A549 (cell line): ENCODE results near the gene NDUFV2. TPM values are rescaled to one million over a fixed set of nuclear protein-coding genes. Genes with fewer than 3 reads are reported as not detected.

Experiments used
- ATAC-seq, 2 experiments: fragments of 200-7000 bp in 1 of 2; fragments of >200 bp in 1 of 2; cut with Nextera tagmentation in 1 of 2; cut with Tn5 transposase in 1 of 2; 3 replicates each; pipeline versions ENCODE4 v1.8.0 to v1.9.1; 2018 to 2020; ENCODE audit warnings: mild to moderate bottlenecking in 1 of 2, moderate library complexity in 1 of 2
- CTCF ChIA-PET: fragments of 300-600 bp; sonication (Branson Sonifier 250); formaldehyde crosslinking; extraction: SDS; loops from one replicate; lab custom pipeline; 2021; ENCODE audit warnings: antibody characterized with exemption, inconsistent platforms; lab: Yijun Ruan, JAX
- POLR2A ChIA-PET: fragments of 350-600 bp; formaldehyde crosslinking; extraction: SDS; loops from one replicate; lab custom pipeline; 2021; ENCODE audit warnings: antibody characterized with exemption, inconsistent platforms; lab: Yijun Ruan, JAX
- DNase-seq, 2 experiments: peaks; one replicate each; pipeline versions ENCODE4 v3.0.0 to v3.0.0-alpha.2; 2011 to 2016; ENCODE audit warnings: low read depth in 1 of 2, low spot score in 1 of 2
- FAIRE-seq: peaks from 2 replicates; lab custom pipeline; 2011; peaks lifted over from hg19 to GRCh38; lab: Jason Lieb, UNC
- H3K27ac ChIP-seq, 2 experiments: fragments of >200 bp; sonication (Bioruptor Twin); formaldehyde crosslinking; 3 replicates each; pipeline ENCODE4 v1.5.1; 2016 to 2017
- H3K4me1 ChIP-seq: fragments of >200 bp; sonication (Bioruptor Twin); formaldehyde crosslinking; 3 replicates; pipeline ENCODE4 v1.6.1; 2016
- H3K4me2 ChIP-seq: fragments of >200 bp; sonication (Bioruptor Twin); formaldehyde crosslinking; 3 replicates; pipeline ENCODE4 v1.6.1; 2016
- H3K4me3 ChIP-seq: fragments of >200 bp; sonication (Bioruptor Twin); formaldehyde crosslinking; 3 replicates; pipeline ENCODE4 v1.5.1; 2016
- H3K9me3 ChIP-seq: fragments of >200 bp; sonication (Bioruptor Twin); formaldehyde crosslinking; 3 replicates; pipeline ENCODE4 v1.6.1; 2016
- BHLHE40 ChIP-seq: IDR thresholded peaks from 2 replicates; pipeline ENCODE4 v1.6.1; 2012; ENCODE audit warnings: low read depth, low read length, inconsistent platforms
- CBX2 ChIP-seq: fragments of 200-600 bp; sonication (generic); IDR thresholded peaks from 2 replicates; pipeline ENCODE4 v1.6.1; 2016; ENCODE audit warnings: low read depth, mild to moderate bottlenecking, borderline replicate concordance
- CBX8 ChIP-seq: fragments of 200-600 bp; sonication (generic); IDR thresholded peaks from 2 replicates; pipeline ENCODE4 v1.6.1; 2016
- CHD4 ChIP-seq: fragments of 200-600 bp; sonication (generic); IDR thresholded peaks from 2 replicates; pipeline ENCODE4 v1.6.1; 2016; ENCODE audit warnings: antibody characterized with exemption, mild to moderate bottlenecking, borderline replicate concordance
- EHMT2 ChIP-seq: fragments of 200-600 bp; sonication (generic); IDR thresholded peaks from 2 replicates; pipeline ENCODE4 v1.6.1; 2016; ENCODE audit warnings: antibody characterized with exemption, low read depth, mild to moderate bottlenecking, moderate library complexity
- EP300 ChIP-seq, 2 experiments: fragments of >200 bp; sonication (Bioruptor Twin); formaldehyde crosslinking; IDR thresholded peaks; 2 replicates in 1 of 2; 3 replicates in 1 of 2; pipeline ENCODE4 v1.6.1; 2016 to 2017
- FOSB ChIP-seq: fragments of 250-450 bp; sonication (Bioruptor Pico); IDR thresholded peaks from 2 replicates; pipeline ENCODE4 v1.5.0; 2020; ENCODE audit warnings: mild to moderate bottlenecking, moderate library complexity
- FOSL2 ChIP-seq, 2 experiments: fragments of 450-650 bp in 1 of 2; fragments of >200 bp in 1 of 2; sonication (Bioruptor Twin) in 1 of 2; formaldehyde crosslinking; IDR thresholded peaks; 2 replicates each; pipeline versions ENCODE4 v1.5.0 to v1.6.1; 2016 to 2020; ENCODE audit warnings: mild to moderate bottlenecking in 1 of 2, moderate library complexity in 1 of 2
- FOXS1 ChIP-seq: fragments of 250-450 bp; sonication (Bioruptor Pico); IDR thresholded peaks from 2 replicates; pipeline ENCODE4 v1.5.0; 2020; ENCODE audit warnings: mild to moderate bottlenecking, moderate library complexity
- HES2 ChIP-seq: fragments of >200 bp; sonication (Bioruptor Twin); formaldehyde crosslinking; IDR thresholded peaks from 2 replicates; pipeline ENCODE4 v1.6.1; 2016
- HOXB5 ChIP-seq: fragments of 250-450 bp; sonication (Bioruptor Pico); IDR thresholded peaks from 2 replicates; pipeline ENCODE4 v1.5.0; 2020; ENCODE audit warnings: mild to moderate bottlenecking, moderate library complexity
- JUN ChIP-seq, 2 experiments: fragments of >200 bp; sonication (Bioruptor Twin); formaldehyde crosslinking; IDR thresholded peaks; 2 replicates in 1 of 2; 3 replicates in 1 of 2; pipeline ENCODE4 v1.6.1; 2016 to 2017
- JUNB ChIP-seq: fragments of >200 bp; sonication (Bioruptor Twin); formaldehyde crosslinking; IDR thresholded peaks from 2 replicates; pipeline ENCODE4 v1.6.1; 2016
- KDM5A ChIP-seq: fragments of 200-600 bp; sonication (generic); IDR thresholded peaks from 2 replicates; pipeline ENCODE4 v1.6.1; 2016; ENCODE audit warnings: antibody characterized with exemption, mild to moderate bottlenecking
- MAFK ChIP-seq: fragments of 450-650 bp; IDR thresholded peaks from 2 replicates; pipeline ENCODE4 v1.6.1; 2014; ENCODE audit not compliant: partially characterized antibody
- NR3C1 ChIP-seq: fragments of >200 bp; sonication (Bioruptor Twin); formaldehyde crosslinking; IDR thresholded peaks from 3 replicates; pipeline ENCODE4 v1.6.1; 2017
- PHF8 ChIP-seq: fragments of 200-600 bp; sonication (generic); IDR thresholded peaks from 2 replicates; pipeline ENCODE4 v1.6.1; 2016; ENCODE audit warnings: low read depth, mild to moderate bottlenecking, antibody characterized with exemption, moderate library complexity, borderline replicate concordance
- POLR2A ChIP-seq: IDR thresholded peaks from 2 replicates; pipeline ENCODE4 v1.6.1; 2012; ENCODE audit warnings: mild to moderate bottlenecking, low read length
- POLR2AphosphoS2 ChIP-seq: conservative IDR thresholded peaks from 2 replicates; pipeline ENCODE4 v1.6.1; 2012; ENCODE audit warnings: low read length, improper control_type of control experiment, inconsistent platforms
- RARB ChIP-seq: fragments of 250-450 bp; sonication (Bioruptor Pico); IDR thresholded peaks from 2 replicates; pipeline ENCODE4 v1.8.0; 2021; ENCODE audit warnings: mild to moderate bottlenecking, moderate library complexity
- RNF2 ChIP-seq: fragments of 200-600 bp; sonication (generic); IDR thresholded peaks from 2 replicates; pipeline ENCODE4 v1.6.1; 2016; ENCODE audit warnings: low read depth, mild to moderate bottlenecking, antibody characterized with exemption, moderate library complexity, borderline replicate concordance
- SREBF2 ChIP-seq: fragments of 450-650 bp; IDR thresholded peaks from 2 replicates; pipeline ENCODE4 v1.6.1; 2014; ENCODE audit warnings: mild to moderate bottlenecking, moderate library complexity
- WGBS: methylation state at CpG from one replicate; pipeline ENCODE4 v1.1.6; 2017; ENCODE audit errors: missing lambda C conversion rate; 5-methylcytosine and 5-hydroxymethylcytosine counted together
- polyA plus RNA-seq, 4 experiments: library from polyadenylated mRNA; depleted of rRNA in 3 of 4; stranded (reverse); fragments of >200 nt; fragmentation: RNase III in 1 of 4; extraction: RNeasy Plus Mini Kit Qiagen cat#74134 plus additional on column Dnase treatment in 1 of 4; gene quantifications; 2 replicates in 3 of 4; 3 replicates in 1 of 4; pipeline ENCODE4 v1.2.3, GENCODE V29; 2011 to 2017
- TF ChIP-seq, protein P1 (sequence below): IDR thresholded peaks from 2 replicates; pipeline ENCODE4 v1.6.1; 2012
- TF ChIP-seq, protein P2 (sequence below): fragments of 200-600 bp; sonication (generic); IDR thresholded peaks from 2 replicates; pipeline ENCODE4 v1.6.1; 2016; ENCODE audit warnings: antibody characterized with exemption, mild to moderate bottlenecking, moderate library complexity
- TF ChIP-seq, protein P3 (sequence below): fragments of 250-450 bp; sonication (Bioruptor Pico); IDR thresholded peaks from 2 replicates; pipeline ENCODE4 v1.5.0; 2021; ENCODE audit warnings: mild to moderate bottlenecking, moderate library complexity, borderline replicate concordance

NDUFV2 gene
- polyA plus RNA-seq, 2 of the 4 experiments (the other 2 are of a cell fraction), result 115 to 180 TPM

DNA sequence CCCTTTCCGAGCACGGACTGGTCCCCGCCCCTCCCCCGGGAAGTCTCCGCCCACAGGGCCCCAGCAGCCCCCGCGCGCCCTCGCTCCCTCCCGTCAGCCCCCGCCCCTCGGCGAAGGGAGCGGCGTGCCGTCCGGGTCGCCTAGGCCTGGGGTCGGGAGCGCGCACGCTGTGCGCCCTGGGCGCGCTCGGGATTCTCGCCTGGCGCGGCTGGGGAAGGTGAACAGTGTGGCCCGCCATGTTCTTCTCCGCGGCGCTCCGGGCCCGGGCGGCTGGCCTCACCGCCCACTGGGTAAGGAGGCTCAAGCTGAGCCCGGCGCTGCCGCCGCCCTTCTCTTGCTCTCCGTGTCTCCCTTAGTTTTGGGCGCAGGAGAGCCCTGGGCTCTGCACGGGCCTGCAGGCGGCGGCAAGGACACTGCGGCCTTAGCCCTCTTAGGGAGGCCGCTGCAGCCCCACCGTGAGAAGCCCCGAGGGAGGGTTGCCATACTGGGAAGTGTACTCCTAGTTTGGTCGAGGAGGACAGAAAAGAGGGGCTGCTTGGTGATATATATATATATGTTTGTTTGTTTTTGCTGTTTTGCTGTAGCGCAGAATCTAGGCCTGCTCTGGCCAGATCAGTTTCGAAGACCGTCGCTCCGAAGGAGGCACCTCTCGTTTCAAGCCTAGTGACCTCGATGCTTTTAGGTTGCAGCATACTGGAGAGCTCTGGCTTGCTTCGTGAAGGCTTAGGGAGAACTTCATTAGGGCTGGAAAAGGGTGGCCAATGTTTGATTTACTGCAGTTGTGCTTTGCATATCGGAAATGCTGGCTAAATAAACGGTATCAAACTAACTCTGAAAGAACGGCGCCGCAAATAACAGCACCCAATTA lies at the start of gene NDUFV2 (continued):
- TF ChIP-seq KDM5A (no peak), RNF2 (no peak), CBX8 (no peak), CHD4 (no peak), HES2 (no peak), JUNB (no peak), MAFK (no peak), BHLHE40 (no peak), POLR2AphosphoS2 (no peak), SREBF2 (no peak), POLR2A (peak; percentile 49), NR3C1 (no peak), EHMT2 (no peak)
- TF ChIP-seq, protein P1, sequence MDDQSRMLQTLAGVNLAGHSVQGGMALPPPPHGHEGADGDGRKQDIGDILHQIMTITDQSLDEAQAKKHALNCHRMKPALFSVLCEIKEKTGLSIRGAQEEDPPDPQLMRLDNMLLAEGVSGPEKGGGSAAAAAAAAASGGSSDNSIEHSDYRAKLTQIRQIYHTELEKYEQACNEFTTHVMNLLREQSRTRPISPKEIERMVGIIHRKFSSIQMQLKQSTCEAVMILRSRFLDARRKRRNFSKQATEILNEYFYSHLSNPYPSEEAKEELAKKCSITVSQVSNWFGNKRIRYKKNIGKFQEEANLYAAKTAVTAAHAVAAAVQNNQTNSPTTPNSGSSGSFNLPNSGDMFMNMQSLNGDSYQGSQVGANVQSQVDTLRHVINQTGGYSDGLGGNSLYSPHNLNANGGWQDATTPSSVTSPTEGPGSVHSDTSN, result no peak
- TF ChIP-seq, protein P2, sequence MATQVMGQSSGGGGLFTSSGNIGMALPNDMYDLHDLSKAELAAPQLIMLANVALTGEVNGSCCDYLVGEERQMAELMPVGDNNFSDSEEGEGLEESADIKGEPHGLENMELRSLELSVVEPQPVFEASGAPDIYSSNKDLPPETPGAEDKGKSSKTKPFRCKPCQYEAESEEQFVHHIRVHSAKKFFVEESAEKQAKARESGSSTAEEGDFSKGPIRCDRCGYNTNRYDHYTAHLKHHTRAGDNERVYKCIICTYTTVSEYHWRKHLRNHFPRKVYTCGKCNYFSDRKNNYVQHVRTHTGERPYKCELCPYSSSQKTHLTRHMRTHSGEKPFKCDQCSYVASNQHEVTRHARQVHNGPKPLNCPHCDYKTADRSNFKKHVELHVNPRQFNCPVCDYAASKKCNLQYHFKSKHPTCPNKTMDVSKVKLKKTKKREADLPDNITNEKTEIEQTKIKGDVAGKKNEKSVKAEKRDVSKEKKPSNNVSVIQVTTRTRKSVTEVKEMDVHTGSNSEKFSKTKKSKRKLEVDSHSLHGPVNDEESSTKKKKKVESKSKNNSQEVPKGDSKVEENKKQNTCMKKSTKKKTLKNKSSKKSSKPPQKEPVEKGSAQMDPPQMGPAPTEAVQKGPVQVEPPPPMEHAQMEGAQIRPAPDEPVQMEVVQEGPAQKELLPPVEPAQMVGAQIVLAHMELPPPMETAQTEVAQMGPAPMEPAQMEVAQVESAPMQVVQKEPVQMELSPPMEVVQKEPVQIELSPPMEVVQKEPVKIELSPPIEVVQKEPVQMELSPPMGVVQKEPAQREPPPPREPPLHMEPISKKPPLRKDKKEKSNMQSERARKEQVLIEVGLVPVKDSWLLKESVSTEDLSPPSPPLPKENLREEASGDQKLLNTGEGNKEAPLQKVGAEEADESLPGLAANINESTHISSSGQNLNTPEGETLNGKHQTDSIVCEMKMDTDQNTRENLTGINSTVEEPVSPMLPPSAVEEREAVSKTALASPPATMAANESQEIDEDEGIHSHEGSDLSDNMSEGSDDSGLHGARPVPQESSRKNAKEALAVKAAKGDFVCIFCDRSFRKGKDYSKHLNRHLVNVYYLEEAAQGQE, result peak; percentile 36

DNA sequence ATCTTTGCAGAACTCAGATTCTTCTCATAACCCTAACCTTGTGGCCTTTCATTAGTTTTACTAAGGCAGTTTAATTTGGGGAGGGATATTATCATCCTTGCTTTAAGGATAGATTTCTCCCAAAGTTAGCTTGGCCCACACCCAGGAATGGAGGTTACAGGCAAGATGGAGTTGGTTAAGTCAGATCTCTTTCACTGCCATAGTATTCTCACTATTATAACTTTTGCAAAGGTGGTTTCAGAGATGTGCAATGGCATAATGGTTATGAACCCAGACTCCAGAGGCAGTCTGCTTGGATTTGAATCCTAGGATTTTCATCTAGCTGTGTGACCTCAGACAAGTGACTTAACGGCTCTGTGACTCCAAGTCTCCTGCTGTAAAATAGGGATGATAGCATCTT lies 48.7 kb upstream of the NDUFV2 start:
- no peak overlapping the region for H3K4me2 ChIP-seq
- no peak overlapping the region for H3K27ac ChIP-seq
- TF ChIP-seq RARB (CRISPR knock-in tag) (no peak), FOSL2 (IDR thresholded peaks at IDR 0.05) (no peak), FOSL2 (CRISPR knock-in tag; IDR thresholded peaks at IDR 0.05) (no peak), EP300 (IDR thresholded peaks at IDR 0.05) (no peak), JUN (IDR thresholded peaks at IDR 0.05) (no peak), FOXS1 (no peak), HOXB5 (CRISPR knock-in tag) (no peak), FOSB (CRISPR knock-in tag) (no peak), CBX2 (no peak), PHF8 (no peak), MAFK (no peak)
- TF ChIP-seq, protein P3, sequence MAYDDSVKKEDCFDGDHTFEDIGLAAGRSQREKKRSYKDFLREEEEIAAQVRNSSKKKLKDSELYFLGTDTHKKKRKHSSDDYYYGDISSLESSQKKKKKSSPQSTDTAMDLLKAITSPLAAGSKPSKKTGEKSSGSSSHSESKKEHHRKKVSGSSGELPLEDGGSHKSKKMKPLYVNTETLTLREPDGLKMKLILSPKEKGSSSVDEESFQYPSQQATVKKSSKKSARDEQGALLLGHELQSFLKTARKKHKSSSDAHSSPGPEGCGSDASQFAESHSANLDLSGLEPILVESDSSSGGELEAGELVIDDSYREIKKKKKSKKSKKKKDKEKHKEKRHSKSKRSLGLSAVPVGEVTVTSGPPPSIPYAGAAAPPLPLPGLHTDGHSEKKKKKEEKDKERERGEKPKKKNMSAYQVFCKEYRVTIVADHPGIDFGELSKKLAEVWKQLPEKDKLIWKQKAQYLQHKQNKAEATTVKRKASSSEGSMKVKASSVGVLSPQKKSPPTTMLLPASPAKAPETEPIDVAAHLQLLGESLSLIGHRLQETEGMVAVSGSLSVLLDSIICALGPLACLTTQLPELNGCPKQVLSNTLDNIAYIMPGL (CRISPR knock-in tag), result no peak
- TF ChIP-seq, protein P1, result no peak
- peaks cover 13% of the 10 kb centered on the region; the same call in 2 of the 3 replicates for H3K4me1 ChIP-seq
- ChIA-PET CTCF (interaction anchor here (0.6 kb wide), 1 partner anchor 574 kb away, joined by 3 read pairs; no protein-coding TSS in a partner anchor), POLR2A (no interaction called here)
- peaks cover 20% of the 10 kb centered on the region; the same call in 2 of the 3 replicates for H3K9me3 ChIP-seq
- no peak for ATAC-seq
- DNase-seq, result no peak
- no peak for FAIRE-seq
- H3K4me3 ChIP-seq, result no peak overlapping the region
- 93% methylated on average over 1 of the region's 1 CpG for WGBS
